CMK (cell line): Measurements from ENCODE around the gene ACTN4.
A peak's percentile ranks its signal among the peaks of the same experiment; 100 is the strongest.

Source experiments
- DNase-seq: peaks from one replicate; pipeline ENCODE4 v3.0.0-alpha.2; 2010; ENCODE audit warnings: low read depth

ACTN4 gene

GRCh38 chr19:38695832-38696728 lies 48.6 kb downstream of the ACTN4 start:
- no peak for DNase-seq

DNA sequence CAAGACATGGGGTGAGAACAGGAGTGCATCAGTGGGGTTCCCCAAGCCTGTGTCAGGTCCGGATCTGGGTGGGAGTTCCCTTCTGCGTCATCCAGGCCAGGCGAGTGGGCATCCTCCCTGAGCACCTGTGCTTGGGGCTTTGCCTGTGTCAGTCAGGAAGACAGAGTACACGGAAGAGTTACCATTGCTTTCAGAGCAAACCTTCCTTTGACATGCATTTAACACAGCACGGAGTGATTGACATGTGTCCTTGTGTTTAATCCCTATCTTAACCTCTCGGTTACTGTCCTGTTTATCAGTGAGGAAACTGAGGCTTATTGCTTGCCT lies 49.2 kb downstream of the ACTN4 start:
- no peak for DNase-seq

- no peak for DNase-seq
These were observed 49.7 kb downstream of the ACTN4 start for GRCh38 chr19:38697197-38697596.

GRCh38 chr19:38697641-38698071 lies 50.2 kb downstream of the ACTN4 start:
- no peak for DNase-seq

DNA sequence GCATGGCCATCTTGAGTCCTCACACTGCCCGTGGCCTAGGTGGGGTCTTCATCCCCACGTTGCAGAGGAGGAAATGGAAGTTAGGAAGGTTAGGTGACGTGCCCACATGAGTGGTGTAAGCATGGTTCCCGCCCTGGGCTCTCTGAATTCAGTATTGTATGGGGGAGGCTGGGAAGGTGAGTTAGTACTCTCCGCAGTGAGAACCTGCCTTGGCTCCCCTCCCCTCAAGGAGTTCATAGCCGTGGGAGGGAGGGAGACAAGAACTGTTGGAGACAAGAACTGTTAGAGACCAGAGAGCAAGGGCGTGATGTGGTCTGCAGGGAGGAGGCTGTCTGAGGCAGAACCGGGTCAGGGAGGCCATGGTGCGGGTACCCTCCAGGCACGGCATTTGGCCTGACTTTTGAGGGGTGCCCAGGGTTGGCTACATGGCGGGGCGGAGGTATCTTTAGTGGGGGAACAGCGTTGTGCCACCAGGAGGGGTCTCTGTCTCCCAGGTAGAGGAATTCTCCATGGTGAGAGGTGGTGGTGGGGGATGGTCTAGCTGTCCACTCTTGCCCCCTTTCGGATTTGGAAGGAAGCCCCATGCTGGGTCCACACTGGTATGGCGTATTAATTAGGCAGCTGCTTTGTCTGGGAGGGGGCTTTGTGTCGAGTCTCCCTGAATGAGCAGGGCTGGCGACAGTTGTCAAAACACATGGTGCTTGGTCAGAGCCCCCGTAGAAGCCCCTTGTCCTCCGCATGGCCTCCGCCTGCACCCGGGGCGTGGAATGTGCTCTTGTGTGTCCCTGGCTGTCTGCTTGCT lies 51.0 kb downstream of the ACTN4 start:
- no peak for DNase-seq

DNA sequence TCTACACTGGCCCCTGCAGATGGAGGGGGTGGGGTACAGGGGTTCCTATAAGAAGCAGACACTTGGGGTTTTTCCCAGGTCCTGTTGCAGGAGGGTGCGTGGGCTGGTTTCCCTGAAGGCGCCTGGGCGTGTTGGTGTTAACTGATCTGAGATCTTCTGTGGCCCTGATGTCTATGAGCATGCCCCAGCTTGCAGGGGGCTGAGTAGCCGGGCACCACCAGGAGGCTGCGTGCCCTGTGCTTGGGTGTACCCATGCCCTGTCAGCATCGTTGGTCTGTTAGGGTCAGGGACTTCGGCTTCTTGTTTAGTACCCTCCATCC lies 51.5 kb downstream of the ACTN4 start:
- no peak for DNase-seq

GRCh38 chr19:38699647-38700349 lies 52.3 kb downstream of the ACTN4 start:
- DNase-seq: no peak

DNA sequence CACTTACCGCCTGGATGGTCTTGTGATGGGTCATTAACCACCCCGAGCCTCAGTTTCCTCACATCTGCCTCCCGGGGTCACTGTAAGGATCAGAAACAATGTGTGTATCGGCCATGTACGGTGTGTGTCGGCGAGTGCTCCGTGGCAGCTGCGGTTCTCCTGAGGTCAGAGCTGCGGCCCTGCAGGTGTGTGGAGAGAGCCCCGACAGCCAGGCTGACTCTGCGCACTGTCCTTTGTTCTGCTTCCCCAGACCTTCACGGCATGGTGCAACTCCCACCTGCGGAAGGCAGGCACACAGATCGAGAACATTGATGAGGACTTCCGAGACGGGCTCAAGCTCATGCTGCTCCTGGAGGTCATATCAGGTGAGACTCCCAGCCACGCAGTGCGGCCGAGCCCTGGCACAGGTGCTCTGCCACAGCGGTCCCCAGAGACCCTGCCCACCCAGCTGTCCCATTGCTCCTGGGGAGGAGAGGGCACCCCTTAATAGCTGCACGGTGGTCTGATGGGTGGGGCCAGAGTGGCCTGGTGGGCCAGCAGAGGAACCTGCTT lies 53.0 kb downstream of the ACTN4 start:
- no peak for DNase-seq

GRCh38 chr19:38700902-38701454 lies 53.5 kb downstream of the ACTN4 start:
- DNase-seq: no peak

- DNase-seq: no peak
These were observed 54.1 kb downstream of the ACTN4 start for GRCh38 chr19:38701455-38702063.

DNA sequence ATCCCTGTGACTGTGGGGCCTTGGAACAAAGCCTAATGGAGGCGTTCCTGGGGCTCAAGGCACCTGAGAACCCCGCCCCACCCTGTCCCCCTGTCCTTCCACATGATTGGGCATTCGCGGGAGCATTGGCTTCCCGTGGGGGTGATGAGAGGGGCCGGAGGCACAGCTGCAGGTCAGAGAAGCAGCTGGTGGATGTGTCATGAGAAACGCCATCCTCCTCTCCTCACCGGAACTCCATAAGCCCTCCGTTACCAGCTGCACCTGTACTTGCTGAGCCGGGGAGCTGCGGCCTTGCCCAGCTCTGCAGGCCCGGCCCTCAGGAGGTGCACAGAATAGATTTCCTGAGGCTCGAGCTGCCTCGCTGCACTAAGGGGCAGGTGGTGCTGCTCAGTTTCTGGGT lies 54.8 kb downstream of the ACTN4 start:
- no peak for DNase-seq

GRCh38 chr19:38703509-38703908 lies 56.1 kb downstream of the ACTN4 start:
- DNase-seq: no peak

DNA sequence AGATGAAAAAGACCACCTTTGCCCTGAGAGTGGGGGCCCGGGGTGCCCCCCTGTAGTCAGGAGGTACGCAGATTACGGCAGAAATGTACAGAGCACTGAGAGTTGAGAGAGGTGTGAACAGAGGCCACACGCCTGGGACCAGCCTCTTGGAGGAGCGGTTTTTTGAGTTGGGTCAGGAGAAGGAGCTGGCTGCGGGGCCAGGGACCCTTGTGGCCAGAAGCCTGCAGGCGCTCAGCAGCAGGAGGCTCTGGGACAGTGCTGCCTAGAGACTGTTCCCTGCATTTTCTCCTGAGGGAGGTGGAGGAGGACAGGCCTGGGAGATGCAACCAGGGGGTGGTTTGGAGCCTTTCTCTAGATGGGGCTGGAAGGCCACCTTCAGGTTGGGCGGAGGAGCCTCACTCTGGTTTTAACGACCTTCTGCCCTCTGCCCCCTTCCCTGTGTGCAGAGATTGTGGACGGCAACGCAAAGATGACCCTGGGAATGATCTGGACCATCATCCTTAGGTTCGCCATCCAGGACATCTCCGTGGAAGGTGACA lies 57.1 kb downstream of the ACTN4 start:
- DNase-seq: no peak

DNA sequence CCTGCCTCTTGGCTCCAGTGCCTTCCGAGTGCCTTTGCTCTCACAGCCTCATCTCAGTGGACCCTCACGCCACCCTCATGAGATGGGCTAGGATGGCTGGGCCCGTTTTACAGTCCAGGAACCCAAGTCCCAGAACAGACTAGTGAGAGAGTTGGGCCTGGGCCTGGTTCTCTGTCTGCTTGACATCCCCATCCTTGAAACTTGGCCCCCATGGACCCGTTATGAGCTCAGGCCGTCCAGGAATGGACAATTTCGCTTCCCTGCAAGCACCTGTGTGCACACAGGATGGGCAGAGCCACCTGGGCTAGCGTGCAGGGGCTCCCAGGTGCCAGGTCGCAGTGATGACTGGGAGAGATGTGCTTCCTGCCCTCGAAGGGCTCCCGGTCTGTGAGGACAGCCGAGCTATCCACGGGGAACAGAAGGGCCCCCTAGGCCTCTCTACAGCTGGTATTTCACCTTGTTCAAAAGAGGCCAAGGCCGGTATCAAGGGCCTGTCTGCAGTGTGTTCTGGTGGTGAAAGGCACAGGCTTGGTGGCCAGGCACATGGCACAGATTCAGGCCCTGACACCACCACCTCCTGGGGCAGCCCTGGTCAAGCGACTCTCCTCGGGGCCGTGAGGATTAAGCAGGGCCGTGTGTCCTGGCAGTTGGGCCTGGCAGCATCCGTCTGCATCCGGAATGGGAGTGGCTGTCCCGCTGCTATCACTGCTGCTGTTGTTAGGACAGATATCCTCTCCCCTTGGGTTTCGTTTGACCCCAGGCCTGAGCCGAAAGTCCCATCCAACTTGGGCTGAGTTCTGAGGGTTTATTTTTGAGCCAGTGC lies 58.0 kb downstream of the ACTN4 start:
- no peak for DNase-seq

- DNase-seq: no peak
These were observed 59.5 kb downstream of the ACTN4 start for GRCh38 chr19:38706792-38707511.

DNA sequence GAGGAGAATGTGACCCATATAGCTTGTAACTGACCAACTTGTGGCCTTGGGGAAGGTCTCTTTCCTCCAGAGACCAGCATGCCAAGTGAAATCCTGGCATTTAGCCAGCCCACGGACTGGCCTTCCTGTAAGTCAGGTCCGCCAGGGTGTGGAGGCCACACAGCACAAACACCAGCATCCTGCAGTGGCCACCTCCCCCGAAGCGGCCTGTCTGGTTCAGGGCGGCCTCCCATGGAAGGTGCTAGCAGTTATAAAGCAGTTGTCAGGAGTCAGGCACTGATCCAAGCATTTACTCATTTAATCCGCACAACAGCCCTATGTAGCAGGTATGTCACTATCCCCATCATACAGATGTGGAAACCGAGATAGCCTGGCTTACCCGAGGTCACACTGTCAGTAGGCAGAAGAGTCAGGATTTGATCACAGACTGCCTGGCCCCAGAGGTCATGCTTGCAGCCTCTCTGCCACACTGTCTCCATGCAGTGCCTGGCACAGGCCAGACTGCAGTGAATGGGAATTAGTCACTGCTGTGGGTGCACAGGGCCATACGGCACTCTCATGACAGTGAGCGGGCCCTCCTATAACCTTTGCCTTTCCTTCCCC lies 60.2 kb downstream of the ACTN4 start:
- DNase-seq: peak; percentile 72

DNA sequence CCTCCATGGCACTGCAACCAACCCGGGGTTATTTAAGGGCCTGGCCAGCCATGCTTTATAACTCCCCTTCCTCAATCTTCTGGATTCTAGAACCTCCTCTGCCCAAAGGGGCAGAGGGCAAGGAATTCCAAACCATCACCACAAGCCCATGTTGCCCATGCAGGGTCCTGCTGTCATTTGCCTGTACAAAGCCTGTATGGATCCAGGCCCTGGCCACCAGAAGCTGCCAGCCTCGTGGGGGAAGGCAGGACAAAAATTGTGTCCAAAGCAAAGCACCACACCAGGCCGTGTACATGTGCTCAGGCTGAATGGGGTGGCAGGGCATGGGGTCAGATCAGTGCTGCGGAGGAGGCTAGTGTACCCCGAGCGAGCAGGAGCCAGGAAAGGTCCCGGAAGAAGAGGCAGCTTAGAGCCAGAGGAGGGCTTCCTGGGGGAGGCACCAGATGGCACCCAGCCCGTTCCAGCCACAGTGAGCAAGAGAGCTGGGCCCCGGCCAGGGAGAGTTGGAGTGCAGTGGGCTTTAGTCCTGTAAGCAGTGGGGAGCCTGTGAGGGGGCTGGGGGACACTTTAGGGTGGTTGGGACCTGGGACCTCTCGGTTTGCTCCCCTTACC lies 61.1 kb downstream of the ACTN4 start:
- DNase-seq: no peak

GRCh38 chr19:38709119-38709518 lies 61.7 kb downstream of the ACTN4 start:
- no peak for DNase-seq
